ENCODE data around the gene EIF4EBP3.
A peak's percentile ranks its signal among the peaks of the same experiment; 100 is the strongest.

EIF4EBP3 gene

GRCh38 chr5:140557136-140557805, 9.8 kb downstream of the EIF4EBP3 start, which contains the start of gene SRA1:
SRA1 (minus strand) TSS chr5:140557473; CDS start chr5:140557452, 21 bp downstream.
- Histone ChIP-seq H3K4me3 (ENCODE audit: low read length) (peak within 1 kb of the TSS; percentile 88), H3K9me3 (ENCODE audit: control insufficient read depth, low read length) (no peaks in the 10 kb centered on the region)

GRCh38 chr5:140557965-140558364, 10.5 kb downstream of the EIF4EBP3 start:
- Histone ChIP-seq H3K9me3 (ENCODE audit: control insufficient read depth, low read length) (no peaks in the 10 kb centered on the region), H3K4me1 (ENCODE audit: control insufficient read depth, insufficient read depth, low read length) (peaks cover 28% of the 10 kb centered on the region), H3K27me3 (replicated peaks; ENCODE audit: control insufficient read depth, insufficient read depth, low read length) (no peaks in the 10 kb centered on the region), H3K36me3 (ENCODE audit: control insufficient read depth, insufficient read depth, low read length, severe bottlenecking) (peaks cover 13% of the 10 kb centered on the region), H3K4me3 (ENCODE audit: low read length) (peak overlapping the region; percentile 88), H3K9ac (ENCODE audit: low read length) (peak overlapping the region; percentile 96)
- no peak for DNase-seq (ENCODE audit: low read depth)

More at GRCh38 chr5:140557136-140557805, 9.8 kb downstream of the EIF4EBP3 start, which contains the start of gene SRA1:
- peak within 1 kb of the TSS; percentile 96 for H3K9ac ChIP-seq (ENCODE audit: low read length)
- H3K27me3 ChIP-seq (replicated peaks; ENCODE audit: control insufficient read depth, insufficient read depth, low read length) = no peaks in the 10 kb centered on the region
- DNase-seq (ENCODE audit: low read depth) = peak; percentile 98
- H3K4me1 ChIP-seq (ENCODE audit: control insufficient read depth, insufficient read depth, low read length) = peaks cover 28% of the 10 kb centered on the region
- peaks cover 16% of the 10 kb centered on the region for H3K36me3 ChIP-seq (ENCODE audit: control insufficient read depth, insufficient read depth, low read length, severe bottlenecking)

- H3K27me3 ChIP-seq (replicated peaks; ENCODE audit: control insufficient read depth, insufficient read depth, low read length) = no peaks in the 10 kb centered on the region
- no peak for DNase-seq (ENCODE audit: low read depth)
- H3K9me3 ChIP-seq (ENCODE audit: control insufficient read depth, low read length) = no peaks in the 10 kb centered on the region
- H3K9ac ChIP-seq (ENCODE audit: low read length) = peak overlapping the region; percentile 96
- peaks cover 32% of the 10 kb centered on the region for H3K4me1 ChIP-seq (ENCODE audit: control insufficient read depth, insufficient read depth, low read length)
- peaks cover 13% of the 10 kb centered on the region for H3K36me3 ChIP-seq (ENCODE audit: control insufficient read depth, insufficient read depth, low read length, severe bottlenecking)
- H3K4me3 ChIP-seq (ENCODE audit: low read length) = no peak overlapping the region
These were observed 11.1 kb downstream of the EIF4EBP3 start for GRCh38 chr5:140558542-140558941.

GRCh38 chr5:140560227-140560626, 12.8 kb downstream of the EIF4EBP3 start:
- no peak overlapping the region for H3K9ac ChIP-seq (ENCODE audit: low read length)
- H3K27me3 ChIP-seq (replicated peaks; ENCODE audit: control insufficient read depth, insufficient read depth, low read length) = no peaks in the 10 kb centered on the region
- no peak for DNase-seq (ENCODE audit: low read depth)
- H3K4me3 ChIP-seq (ENCODE audit: low read length) = no peak overlapping the region
- peaks cover 30% of the 10 kb centered on the region for H3K4me1 ChIP-seq (ENCODE audit: control insufficient read depth, insufficient read depth, low read length)
- H3K36me3 ChIP-seq (ENCODE audit: control insufficient read depth, insufficient read depth, low read length, severe bottlenecking) = peaks cover 13% of the 10 kb centered on the region
- no peaks in the 10 kb centered on the region for H3K9me3 ChIP-seq (ENCODE audit: control insufficient read depth, low read length)

GRCh38 chr5:140561753-140562523, 14.5 kb downstream of the EIF4EBP3 start:
- H3K4me3 ChIP-seq (ENCODE audit: low read length) = no peak overlapping the region
- no peak for DNase-seq (ENCODE audit: low read depth)

GRCh38 chr5:140563596-140563995, 16.1 kb downstream of the EIF4EBP3 start:
- peak overlapping the region; percentile 94 for H3K9ac ChIP-seq (ENCODE audit: low read length)
- H3K4me1 ChIP-seq (ENCODE audit: control insufficient read depth, insufficient read depth, low read length) = peaks cover 32% of the 10 kb centered on the region
- DNase-seq (ENCODE audit: low read depth) = no peak
- no peaks in the 10 kb centered on the region for H3K9me3 ChIP-seq (ENCODE audit: control insufficient read depth, low read length)
- H3K36me3 ChIP-seq (ENCODE audit: control insufficient read depth, insufficient read depth, low read length, severe bottlenecking) = peaks cover 30% of the 10 kb centered on the region
- peak overlapping the region; percentile 97 for H3K4me3 ChIP-seq (ENCODE audit: low read length)
- no peaks in the 10 kb centered on the region for H3K27me3 ChIP-seq (replicated peaks; ENCODE audit: control insufficient read depth, insufficient read depth, low read length)

More at GRCh38 chr5:140561753-140562523, 14.5 kb downstream of the EIF4EBP3 start:
- no peaks in the 10 kb centered on the region for H3K27me3 ChIP-seq (replicated peaks; ENCODE audit: control insufficient read depth, insufficient read depth, low read length)
- H3K4me1 ChIP-seq (ENCODE audit: control insufficient read depth, insufficient read depth, low read length) = peaks cover 34% of the 10 kb centered on the region
- peaks cover 19% of the 10 kb centered on the region for H3K36me3 ChIP-seq (ENCODE audit: control insufficient read depth, insufficient read depth, low read length, severe bottlenecking)
- H3K9ac ChIP-seq (ENCODE audit: low read length) = no peak overlapping the region
- H3K9me3 ChIP-seq (ENCODE audit: control insufficient read depth, low read length) = no peaks in the 10 kb centered on the region

- Histone ChIP-seq H3K4me3 (ENCODE audit: low read length) (peak within 1 kb of the TSS; percentile 97), H3K9me3 (ENCODE audit: control insufficient read depth, low read length) (no peaks in the 10 kb centered on the region), H3K4me1 (ENCODE audit: control insufficient read depth, insufficient read depth, low read length) (peaks cover 39% of the 10 kb centered on the region), H3K9ac (ENCODE audit: low read length) (peak within 1 kb of the TSS; percentile 94), H3K36me3 (ENCODE audit: control insufficient read depth, insufficient read depth, low read length, severe bottlenecking) (peaks cover 28% of the 10 kb centered on the region), H3K27me3 (replicated peaks; ENCODE audit: control insufficient read depth, insufficient read depth, low read length) (no peaks in the 10 kb centered on the region)
- DNase-seq (ENCODE audit: low read depth) = peak; percentile 100
These were observed 16.9 kb downstream of the EIF4EBP3 start, which contains the start of the genes APBB3 and SLC35A4 for GRCh38 chr5:140564196-140565023. APBB3 (minus strand) TSS chr5:140564598; CDS start chr5:140564245, 353 bp downstream. SLC35A4 (plus strand) TSS chr5:140564828; CDS start chr5:140567170, 2,342 bp downstream.

- peak overlapping the region; percentile 97 for H3K4me3 ChIP-seq (ENCODE audit: low read length)
- H3K4me1 ChIP-seq (ENCODE audit: control insufficient read depth, insufficient read depth, low read length) = peaks cover 42% of the 10 kb centered on the region
- peaks cover 28% of the 10 kb centered on the region for H3K36me3 ChIP-seq (ENCODE audit: control insufficient read depth, insufficient read depth, low read length, severe bottlenecking)
These were observed 17.7 kb downstream of the EIF4EBP3 start for GRCh38 chr5:140565024-140565779.

GRCh38 chr5:140565780-140566095, 18.3 kb downstream of the EIF4EBP3 start:
- DNase-seq (ENCODE audit: low read depth) = peak; percentile 37
- Histone ChIP-seq H3K4me1 (ENCODE audit: control insufficient read depth, insufficient read depth, low read length) (peaks cover 42% of the 10 kb centered on the region), H3K9ac (ENCODE audit: low read length) (peak overlapping the region; percentile 94), H3K36me3 (ENCODE audit: control insufficient read depth, insufficient read depth, low read length, severe bottlenecking) (peaks cover 27% of the 10 kb centered on the region), H3K27me3 (replicated peaks; ENCODE audit: control insufficient read depth, insufficient read depth, low read length) (no peaks in the 10 kb centered on the region), H3K4me3 (ENCODE audit: low read length) (peak overlapping the region; percentile 97), H3K9me3 (ENCODE audit: control insufficient read depth, low read length) (no peaks in the 10 kb centered on the region)

More at GRCh38 chr5:140565024-140565779, 17.7 kb downstream of the EIF4EBP3 start:
- Histone ChIP-seq H3K27me3 (replicated peaks; ENCODE audit: control insufficient read depth, insufficient read depth, low read length) (no peaks in the 10 kb centered on the region), H3K9ac (ENCODE audit: low read length) (peak overlapping the region; percentile 94), H3K9me3 (ENCODE audit: control insufficient read depth, low read length) (no peaks in the 10 kb centered on the region)
- DNase-seq (ENCODE audit: low read depth) = peak; percentile 40

GRCh38 chr5:140566665-140567064, 19.2 kb downstream of the EIF4EBP3 start:
- Histone ChIP-seq H3K36me3 (ENCODE audit: control insufficient read depth, insufficient read depth, low read length, severe bottlenecking) (peaks cover 27% of the 10 kb centered on the region), H3K9me3 (ENCODE audit: control insufficient read depth, low read length) (no peaks in the 10 kb centered on the region), H3K9ac (ENCODE audit: low read length) (no peak overlapping the region), H3K27me3 (replicated peaks; ENCODE audit: control insufficient read depth, insufficient read depth, low read length) (no peaks in the 10 kb centered on the region), H3K4me1 (ENCODE audit: control insufficient read depth, insufficient read depth, low read length) (peaks cover 42% of the 10 kb centered on the region), H3K4me3 (ENCODE audit: low read length) (no peak overlapping the region)
- no peak for DNase-seq (ENCODE audit: low read depth)
